ENCODE results near the gene KLHDC8A.
"Not testable (repeated sequence)": the region's sequence is repeated elsewhere in the genome, so short reads cannot be mapped to it uniquely, and the experiment has no call there.

Gene KLHDC8A, protein sequence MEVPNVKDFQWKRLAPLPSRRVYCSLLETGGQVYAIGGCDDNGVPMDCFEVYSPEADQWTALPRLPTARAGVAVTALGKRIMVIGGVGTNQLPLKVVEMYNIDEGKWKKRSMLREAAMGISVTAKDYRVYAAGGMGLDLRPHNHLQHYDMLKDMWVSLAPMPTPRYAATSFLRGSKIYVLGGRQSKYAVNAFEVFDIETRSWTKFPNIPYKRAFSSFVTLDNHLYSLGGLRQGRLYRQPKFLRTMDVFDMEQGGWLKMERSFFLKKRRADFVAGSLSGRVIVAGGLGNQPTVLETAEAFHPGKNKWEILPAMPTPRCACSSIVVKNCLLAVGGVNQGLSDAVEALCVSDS

DNA sequence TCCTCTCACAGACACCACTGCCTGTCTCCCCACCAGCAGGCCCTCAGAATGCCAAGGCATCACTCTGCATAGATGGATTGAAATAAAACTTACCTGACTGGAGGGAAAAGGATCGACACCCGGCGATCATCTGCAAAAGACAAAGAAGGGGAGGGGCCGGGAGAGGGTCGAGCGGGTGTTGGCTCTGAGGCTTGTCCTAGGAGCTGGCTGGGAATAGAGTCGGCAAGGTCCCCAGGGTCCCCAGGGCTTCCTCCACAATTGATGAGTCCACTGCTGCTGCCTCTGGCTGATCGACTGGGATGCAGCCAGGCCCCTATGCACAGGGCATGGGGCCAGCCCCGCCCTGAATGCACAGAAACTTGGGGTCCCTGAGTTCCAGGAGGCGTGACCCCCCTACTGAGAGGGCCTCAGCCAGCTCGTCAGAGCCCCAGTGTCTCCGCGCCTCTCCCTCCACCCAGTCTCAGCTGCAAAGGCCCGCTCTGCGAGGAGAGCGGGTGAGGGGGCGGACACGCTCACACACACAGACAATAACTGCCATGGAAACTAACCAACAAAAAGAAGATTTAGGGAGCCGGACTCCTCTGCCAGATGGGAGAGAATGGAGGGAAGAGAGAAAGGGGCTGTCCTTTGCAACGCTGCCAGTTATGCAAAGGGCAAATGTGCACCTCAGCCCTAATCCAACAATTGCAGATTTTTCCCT, at the start of gene KLHDC8A:
TSS of gene KLHDC8A (minus strand) at position 483 of the 700 bp plus-strand sequence. CDS start 13,318 bp downstream, outside the sequence.
- ATAC-seq: no peak

DNA sequence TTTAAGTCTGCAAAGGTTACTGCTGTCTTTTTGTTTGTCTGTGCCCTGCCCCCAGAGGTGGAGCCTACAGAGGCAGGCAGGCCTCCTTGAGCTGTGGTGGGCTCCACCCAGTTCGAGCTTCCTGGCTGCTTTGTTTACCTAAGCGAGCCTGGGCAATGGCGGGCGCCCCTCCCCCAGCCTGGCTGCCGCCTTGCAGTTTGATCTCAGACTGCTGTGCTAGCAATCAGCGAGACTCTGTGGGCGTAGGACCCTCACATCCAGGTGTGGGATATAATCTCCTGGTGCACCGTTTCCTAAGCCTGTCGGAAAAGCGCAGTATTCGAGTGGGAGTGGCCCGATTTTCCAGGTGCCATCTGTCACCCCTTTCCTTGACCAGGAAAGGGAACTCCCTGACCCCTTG, 49.5 kb upstream of the KLHDC8A start:
- not testable (repeated sequence) for ATAC-seq

DNA sequence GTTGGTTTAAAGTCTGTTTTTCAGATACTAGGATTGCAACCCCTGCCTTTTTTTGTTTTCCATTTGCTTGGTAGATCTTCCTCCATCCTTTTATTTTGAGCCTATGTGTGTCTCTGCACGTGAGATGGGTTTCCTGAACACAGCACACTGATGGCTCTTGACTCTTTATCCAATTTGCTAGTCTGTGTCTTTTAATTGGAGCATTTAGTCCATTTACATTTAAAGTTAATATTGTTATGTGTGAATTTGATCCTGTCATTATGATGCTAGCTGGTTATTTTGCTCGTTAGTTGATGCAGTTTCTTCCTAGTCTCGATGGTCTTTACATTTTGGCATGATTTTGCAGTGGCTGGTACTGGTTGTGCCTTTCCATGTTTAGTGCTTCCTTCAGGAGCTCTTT, 47.8 kb upstream of the KLHDC8A start:
- ATAC-seq: not testable (repeated sequence)

DNA sequence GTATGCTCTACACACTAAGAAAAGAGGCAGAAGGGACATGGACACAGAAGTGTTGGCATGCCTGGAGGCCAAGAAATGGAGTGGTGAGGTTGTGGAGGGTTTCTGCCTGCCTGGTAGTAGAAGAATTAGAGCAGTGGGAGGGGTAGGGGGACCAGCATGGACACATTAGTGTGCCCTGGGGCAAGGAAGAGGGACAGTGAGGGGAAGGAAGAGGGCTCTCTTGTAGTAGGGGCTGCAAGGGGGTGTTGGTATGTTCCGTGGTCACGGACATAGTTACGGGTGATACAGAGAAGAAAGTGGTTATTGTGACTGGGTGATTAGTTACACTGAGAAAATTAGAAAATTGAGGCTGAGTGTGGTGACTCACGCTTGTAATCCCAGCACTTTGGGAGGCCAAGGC, 41.9 kb upstream of the KLHDC8A start:
- ATAC-seq: no peak

DNA sequence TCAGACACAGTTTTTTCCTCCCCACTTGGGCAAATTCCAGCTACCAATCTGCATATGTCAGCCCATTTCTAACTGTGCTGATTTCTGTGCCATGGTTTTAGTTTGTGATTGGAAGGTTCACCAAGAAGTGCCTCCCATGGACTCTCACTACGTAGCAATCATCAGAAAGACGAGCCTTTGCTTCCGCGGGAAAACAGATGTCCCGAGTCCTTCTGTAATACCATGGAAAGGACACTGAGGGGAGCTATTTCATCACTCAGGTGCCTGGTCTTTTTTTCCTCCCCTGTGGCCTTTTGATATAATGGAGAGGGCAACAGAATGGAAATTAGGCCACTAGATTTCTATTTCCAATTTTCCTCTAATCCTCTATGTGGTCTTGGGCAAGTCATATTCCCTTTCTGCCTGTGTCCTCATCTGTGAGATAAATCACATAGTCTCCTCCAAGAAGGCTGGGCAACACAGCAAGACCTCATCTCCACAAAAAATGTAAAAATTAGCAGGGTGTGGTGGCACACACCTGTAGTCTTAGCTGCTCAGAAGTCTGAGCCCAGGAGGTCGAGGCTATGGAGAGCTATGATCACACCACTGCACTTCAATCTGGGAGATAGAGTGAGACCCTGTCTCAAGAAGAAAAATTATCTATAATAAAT, 40.4 kb upstream of the KLHDC8A start:
- no peak for ATAC-seq

DNA sequence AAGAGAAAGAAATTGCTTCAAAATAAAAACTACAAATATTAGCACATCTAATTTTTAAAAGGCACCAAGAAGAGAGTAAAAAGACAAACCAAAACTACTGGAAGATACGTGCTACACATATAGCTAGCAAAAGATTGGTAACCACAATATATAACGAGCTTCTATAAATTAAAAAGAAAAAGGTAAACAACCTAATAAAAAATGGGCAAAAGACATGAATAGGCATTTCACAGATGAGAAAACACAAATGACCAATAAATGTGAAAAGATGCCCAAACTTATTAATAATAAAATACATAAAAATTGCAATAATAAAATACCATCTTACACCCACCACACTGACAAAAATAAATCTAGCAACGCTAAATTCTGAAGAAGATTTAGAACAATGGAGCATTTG, 38.9 kb upstream of the KLHDC8A start:
- ATAC-seq: no peak

DNA sequence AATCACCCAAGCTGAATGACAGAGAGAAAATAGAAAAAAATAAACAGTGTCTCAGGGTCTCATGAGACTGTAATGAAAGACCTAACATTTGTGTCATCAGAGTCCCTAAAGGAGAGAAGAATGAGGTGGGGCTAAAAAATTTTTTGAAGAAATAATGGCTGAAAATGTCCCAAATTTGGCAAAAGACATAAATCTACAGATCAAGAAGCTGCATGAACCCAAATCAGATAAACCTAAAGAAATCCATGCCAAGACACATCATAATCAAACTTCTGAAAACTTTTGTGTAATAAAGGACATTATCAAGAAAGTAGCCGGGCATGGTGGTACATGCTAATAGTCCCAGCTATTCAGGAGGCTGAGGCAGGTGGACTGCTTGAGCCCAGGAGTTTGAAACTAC, 35.9 kb upstream of the KLHDC8A start:
- ATAC-seq: no peak

DNA sequence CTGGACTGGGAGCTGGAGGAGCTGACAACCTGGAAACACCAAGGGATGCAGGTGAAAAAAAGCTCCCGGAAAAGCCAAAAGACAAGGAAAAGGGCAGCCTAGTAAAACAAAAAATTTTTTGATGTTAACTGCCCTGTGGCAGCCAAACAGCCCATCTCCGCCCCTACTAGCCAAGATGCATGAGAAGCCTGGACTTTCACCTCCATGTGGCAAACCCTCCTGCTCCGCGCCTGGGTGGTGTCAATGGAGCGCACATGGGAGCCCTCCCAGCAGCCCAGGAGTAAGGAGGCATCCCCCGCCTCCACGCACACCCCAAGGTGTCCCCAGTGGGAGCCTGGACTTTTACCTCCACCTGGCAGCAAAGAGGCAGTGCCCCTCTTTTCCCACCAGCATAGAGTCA, 34.7 kb upstream of the KLHDC8A start:
- no peak for ATAC-seq

DNA sequence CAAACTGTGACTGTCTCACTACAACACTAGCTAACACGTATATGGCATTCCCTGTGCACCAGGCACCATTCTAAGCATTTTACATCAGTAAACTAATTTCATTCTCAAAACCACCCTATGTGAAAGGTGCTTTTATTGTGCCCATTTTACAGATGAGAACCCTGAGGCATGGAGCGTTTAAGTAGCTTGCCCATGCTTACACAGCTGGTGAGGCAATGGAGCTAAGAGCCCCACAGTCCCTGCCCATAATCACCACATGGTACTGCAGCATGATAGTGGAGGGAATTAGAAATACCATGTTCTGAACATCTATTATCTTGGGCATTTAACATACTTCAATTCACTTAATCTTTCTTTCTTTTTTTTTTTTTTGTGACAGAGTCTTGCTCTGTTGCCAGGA, 31.1 kb upstream of the KLHDC8A start:
- no peak for ATAC-seq

DNA sequence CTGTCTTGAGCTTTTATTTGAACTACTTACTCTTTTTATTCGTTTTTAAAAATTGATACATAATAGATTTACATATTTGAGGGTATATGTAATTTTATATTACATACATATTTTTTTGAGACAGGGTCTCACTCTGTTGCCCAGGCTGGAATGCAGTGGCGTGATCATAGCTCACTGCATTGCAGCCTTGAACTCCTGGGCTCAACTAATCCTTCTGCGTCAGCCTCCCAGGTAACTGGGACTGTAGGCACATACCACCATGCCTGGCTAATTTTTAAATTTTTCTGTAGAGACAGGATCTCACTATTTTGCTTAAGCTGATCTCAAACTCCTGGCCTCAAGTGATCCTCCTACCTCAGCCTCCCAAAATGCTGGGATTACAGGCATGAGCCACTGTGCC, 26.3 kb upstream of the KLHDC8A start:
- ATAC-seq: not testable (repeated sequence)

DNA sequence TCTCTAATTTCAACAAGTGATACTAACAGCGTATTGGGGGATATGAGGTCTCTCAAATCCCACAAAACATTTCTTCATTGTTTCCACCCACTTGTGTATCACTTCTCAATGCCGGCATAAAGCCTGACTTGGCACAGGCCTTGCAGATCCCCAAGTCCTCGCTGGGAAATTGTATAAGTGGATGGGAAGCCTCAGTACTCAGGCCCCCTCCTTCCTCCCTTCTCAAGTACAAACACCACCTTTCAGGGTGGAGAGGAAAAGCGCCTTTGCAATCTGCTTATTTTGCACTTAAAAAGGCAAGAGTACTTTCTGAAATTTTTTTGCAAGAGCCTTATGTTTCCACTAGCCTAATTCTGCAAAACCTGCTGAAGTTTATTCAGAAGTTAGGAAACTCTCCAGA, 25.8 kb upstream of the KLHDC8A start:
- ATAC-seq: no peak

DNA sequence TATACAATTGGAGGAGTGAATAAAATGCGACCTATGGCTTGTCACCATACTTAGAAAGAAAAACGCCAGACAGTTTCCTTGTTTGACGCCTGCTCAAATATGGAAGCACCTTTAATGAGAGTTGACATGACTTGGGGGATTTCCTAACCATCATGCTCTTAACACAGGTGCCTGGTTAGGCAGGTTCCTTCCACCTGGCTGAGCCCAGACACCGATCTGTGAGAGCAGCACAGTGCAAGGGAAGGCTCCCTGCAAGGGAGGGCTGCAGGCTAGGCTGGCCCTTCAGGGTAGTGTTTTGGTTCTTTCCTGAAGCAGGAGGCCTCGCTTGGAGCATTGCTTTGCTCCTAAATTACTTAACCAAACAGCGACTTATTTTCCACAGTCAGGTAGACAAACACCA, 24.6 kb upstream of the KLHDC8A start:
- no peak for ATAC-seq

DNA sequence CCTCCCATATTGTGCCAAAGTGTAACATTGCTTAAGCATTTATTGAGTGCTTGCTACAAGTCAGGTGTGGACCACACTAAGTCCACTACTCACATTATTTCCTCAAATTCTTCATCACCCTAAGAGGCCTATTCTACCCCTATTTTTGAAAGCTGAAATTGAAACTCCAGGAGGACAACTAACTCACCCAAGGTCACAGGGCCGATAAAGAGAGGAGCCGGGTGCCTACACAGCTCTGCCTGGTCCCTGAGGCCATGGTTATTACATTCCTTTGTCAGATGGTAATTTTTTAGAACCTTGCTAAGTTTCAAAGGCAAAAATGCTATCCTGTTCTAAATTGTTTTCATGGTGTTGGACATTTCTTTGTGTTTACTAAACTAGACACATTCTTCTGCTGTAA, 24.2 kb upstream of the KLHDC8A start:
- ATAC-seq: no peak

DNA sequence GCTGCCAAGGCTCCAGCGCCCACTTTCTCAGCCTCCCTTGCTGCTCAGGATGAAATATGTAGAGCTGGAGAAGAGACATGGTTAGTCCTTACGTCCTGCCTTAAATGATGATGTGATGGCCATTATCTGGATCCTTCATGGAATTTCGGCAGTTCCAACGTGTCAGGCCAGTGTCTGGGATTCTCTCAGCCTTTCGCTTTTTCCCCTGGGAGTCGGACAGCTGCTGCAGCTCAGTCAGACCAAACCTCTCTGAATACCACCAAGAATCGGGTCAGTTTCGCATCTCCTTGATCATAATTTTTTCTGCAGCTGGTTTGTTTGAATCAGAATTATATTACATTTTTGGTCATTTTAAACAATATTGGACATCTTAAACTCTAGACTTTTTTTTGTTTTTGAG, 22.3 kb upstream of the KLHDC8A start:
- ATAC-seq: no peak

DNA sequence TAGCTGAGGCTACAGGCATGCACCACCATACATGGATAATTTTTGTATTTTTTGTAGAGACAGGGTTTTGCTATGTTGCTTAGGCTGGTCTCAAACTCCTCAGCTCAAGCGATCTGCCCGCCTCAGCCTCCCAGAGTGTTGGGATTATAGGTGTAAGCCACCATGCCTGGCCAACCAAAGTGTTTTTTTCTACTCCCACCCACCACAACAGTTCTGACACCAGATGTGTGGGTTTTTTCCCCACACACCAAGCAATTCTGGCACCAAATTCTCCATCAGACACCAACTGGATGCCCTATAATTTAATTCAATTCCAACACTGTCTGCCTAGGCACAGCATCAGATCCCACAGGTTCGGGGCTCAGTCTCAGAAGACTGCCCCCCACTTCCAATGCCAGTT, 20.6 kb upstream of the KLHDC8A start:
- no peak for ATAC-seq

DNA sequence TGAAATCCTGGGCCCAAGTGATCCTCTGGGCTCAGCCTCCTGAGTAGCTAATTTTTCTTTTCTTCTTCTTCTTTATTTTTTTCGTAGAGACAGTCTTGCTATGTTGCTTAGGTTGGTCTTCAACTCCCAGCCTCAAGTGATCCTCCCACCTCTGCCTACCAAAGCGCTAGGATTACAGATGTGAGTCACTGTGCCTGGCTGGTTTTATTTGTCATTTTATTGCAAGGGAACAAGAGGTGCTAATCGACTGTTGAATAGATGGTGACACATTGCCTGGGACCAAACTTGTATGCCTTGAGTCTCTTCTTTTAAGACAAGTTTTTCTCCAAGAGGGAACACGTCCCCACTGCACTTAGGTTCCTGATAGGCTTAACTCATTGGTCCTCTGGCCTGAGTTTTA, 20.0 kb upstream of the KLHDC8A start:
- ATAC-seq: no peak

DNA sequence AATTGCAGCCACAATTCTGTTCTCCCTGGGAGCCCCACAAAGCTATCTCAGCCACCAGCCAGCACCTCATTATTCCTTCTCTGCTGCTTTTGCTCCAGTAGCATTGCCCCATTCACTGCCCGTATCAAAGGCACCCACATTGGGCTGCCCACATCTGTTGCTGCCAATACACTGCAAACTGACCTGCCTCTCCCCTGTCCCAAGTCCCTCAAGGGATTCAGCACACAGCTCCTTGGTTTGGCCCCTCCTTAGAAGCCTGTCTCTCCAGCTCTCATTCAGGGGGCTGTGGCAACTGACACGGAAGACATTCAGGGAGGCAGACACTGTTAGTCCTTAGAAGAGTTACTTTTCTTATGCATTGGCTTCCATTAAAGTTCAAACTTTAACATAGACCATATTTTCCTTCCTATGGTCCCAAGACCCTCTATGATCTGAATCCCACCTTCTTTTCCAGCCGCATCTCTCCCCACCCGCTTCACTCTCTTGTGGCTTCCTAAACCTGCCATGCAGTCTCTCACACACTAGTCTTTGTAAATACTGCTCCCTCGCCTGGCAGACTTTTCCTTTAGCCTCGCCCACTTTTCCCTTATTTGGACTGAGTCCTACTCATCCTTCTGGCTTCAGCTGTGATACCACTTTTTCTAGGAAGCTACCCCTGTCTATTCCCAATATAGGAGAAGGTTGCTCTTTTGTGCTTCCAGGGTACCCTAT, 19.3 kb upstream of the KLHDC8A start:
- ATAC-seq: no peak

DNA sequence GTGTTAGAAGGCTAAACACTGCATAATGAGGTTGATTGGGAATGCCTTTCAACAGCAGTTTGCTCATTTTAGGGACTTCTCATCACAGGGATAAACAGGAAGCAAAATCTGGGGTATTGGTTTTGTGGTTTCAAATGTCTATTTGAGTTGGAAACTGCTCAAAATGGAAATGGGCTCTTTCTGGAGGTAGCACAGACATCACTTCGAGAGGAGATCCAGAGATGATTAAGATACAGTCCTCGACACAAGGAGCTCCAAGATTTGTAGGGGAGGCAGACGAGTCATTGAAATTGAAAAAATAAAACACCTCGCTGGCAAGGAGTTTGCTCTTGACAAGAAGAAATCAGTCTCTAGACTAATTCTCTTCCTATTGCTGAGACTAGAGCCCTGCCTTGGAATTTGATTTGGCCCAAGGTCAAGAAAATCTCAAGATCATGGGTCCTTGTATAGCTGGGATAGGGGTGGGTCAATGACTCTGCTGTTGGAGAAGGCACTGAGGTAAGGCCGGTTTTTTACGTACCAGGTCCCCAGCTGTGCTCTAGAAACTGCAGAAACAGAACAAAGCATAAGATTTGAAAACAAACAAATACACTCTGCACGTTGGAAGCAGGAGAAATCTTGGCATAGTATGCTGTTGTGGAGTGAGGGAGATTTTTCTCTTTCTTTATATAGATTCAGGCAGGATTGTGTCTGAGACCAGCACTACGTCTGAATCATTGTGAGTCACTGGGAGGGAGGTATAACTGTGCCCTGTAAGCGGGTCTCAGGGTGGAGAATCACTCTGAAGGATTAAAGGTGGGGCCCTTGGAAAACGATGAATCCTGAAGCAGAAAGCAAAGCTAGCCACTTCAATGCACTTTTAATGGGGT, 17.7 kb upstream of the KLHDC8A start:
- no peak for ATAC-seq

DNA sequence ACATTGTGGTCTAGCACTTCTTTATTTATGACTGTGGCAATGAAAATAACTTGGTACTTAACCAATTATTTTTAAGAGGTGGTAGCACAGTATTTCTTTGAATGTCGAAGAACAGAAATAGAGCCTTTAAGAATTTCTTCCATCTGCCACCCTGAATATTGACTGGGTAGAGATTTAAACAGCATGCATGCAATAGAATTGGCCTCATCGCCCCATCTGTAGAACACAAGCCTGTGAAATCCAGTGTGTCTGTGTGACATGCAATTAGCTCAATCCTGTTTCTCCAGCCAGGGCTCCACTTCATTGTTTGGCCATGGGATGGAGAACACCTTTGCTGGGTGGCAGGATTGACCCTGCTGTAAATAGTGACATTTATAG, 17.1 kb upstream of the KLHDC8A start:
- ATAC-seq: no peak

DNA sequence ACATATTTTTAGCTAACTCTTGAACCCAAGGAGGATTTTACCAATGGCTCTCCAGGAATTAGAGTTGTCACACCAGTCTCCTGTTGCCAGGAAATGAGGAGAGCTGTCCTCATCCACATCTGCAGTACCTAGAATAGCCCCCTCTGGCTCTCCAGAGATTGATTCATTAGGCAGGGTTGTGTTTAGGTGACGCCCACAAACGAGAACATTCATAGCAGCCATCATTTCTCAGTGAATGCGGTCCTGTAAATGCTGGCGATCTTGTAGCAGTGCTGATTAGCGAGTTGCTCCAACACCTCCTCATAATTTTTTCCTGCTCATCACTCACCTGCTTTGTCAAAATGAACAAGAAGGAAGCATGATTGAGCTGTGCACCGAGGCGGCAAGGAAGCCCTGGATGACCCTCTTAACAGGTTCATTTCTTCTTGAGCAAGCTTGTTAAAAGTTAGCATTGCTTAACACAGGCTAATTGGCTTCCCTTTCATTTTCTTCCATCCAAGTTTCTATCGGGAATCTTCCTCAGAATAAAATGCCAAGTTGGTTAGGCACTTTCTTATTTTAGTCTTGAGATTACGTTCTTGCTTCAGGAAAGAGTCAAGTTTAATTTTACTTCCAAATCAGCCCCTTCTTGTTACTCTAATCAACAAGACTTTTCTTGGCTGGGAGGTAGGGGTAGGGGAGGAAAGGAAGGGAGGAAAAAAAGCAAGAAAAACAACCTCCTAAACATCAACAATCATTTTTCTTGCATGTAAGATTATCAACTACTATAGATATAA, 16.5 kb upstream of the KLHDC8A start:
- no peak for ATAC-seq

DNA sequence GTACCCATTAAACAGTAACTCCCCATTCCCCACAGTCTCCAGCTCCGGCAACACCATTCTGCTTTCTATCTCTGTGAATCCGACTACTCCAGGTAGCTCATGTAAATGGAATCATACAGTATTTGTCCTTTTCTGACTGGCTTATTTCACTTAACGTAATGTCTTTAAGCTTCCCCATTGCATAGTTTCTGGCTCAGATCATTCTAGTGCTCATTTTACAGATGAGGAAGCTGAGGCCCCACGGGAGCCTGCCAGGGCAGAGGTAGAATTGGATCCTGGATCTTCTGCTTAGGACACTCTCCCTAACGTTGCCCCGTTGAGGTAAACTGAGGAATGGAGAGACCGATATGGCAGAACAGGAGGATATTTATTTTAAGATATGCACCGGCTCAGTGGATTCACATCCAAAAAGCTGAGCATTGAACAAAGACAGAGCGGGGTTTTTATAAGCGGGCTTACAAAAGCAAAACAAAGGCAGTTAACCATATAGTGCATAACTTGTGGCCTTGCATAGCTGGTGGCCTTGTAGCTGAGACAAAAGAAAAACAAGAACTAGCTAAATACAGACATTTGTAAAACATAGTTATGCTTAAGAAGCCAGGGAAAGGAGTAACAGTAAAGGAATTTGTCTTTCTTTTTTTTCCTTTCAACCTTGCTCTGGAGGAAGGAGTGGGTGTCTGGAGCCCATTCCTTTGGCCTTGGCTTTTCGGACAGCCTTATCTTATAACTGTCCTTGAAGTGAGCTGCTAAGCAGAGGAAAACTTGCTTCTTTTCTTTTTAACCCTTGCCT, 15.3 kb upstream of the KLHDC8A start:
- no peak for ATAC-seq
